ENCODE results near the gene ZNF581.

The ZNF581 gene

GRCh38 chr19:55611300-55611982 is 32.0 kb upstream of the ZNF581 start:
- DNase-seq (ENCODE audit: low spot score) = no peak

- DNase-seq (ENCODE audit: low spot score) = no peak
Observed at GRCh38 chr19:55611983-55612645, 31.3 kb upstream of the ZNF581 start.

- DNase-seq (ENCODE audit: low spot score) = no peak
Observed at GRCh38 chr19:55613396-55613795, 30.1 kb upstream of the ZNF581 start.

GRCh38 chr19:55613930-55614710 is 29.3 kb upstream of the ZNF581 start:
- DNase-seq (ENCODE audit: low spot score) = no peak

GRCh38 chr19:55614711-55615542 is 28.5 kb upstream of the ZNF581 start:
- no peak for DNase-seq (ENCODE audit: low spot score)

- DNase-seq (ENCODE audit: low spot score) = no peak
Observed at GRCh38 chr19:55615543-55616394, 27.7 kb upstream of the ZNF581 start.

- DNase-seq (ENCODE audit: low spot score) = no peak
Observed at GRCh38 chr19:55616395-55616875, 27.0 kb upstream of the ZNF581 start.

- DNase-seq (ENCODE audit: low spot score) = no peak
Observed at GRCh38 chr19:55617426-55617825, 26.0 kb upstream of the ZNF581 start.

GRCh38 chr19:55618426-55618825 is 25.0 kb upstream of the ZNF581 start:
- no peak for DNase-seq (ENCODE audit: low spot score)

GRCh38 chr19:55619286-55619685 is 24.2 kb upstream of the ZNF581 start:
- DNase-seq (ENCODE audit: low spot score) = no peak

- DNase-seq (ENCODE audit: low spot score) = no peak
Observed at GRCh38 chr19:55620410-55621204, 22.8 kb upstream of the ZNF581 start.

- DNase-seq (ENCODE audit: low spot score) = no peak
Observed at GRCh38 chr19:55621205-55621672, 22.2 kb upstream of the ZNF581 start.

- no peak for DNase-seq (ENCODE audit: low spot score)
Observed at GRCh38 chr19:55621673-55622231, 21.7 kb upstream of the ZNF581 start.

GRCh38 chr19:55622242-55622969 is 21.0 kb upstream of the ZNF581 start:
- no peak for DNase-seq (ENCODE audit: low spot score)

- no peak for DNase-seq (ENCODE audit: low spot score)
Observed at GRCh38 chr19:55623130-55623529, 20.3 kb upstream of the ZNF581 start.

GRCh38 chr19:55623561-55623960 is 19.9 kb upstream of the ZNF581 start:
- no peak for DNase-seq (ENCODE audit: low spot score)

GRCh38 chr19:55624109-55625003 is 19.1 kb upstream of the ZNF581 start, which contains the start of gene ZNF784:
TSS of gene ZNF784 (minus strand) at chr19:55624566. CDS start at chr19:55624561, 5 bp downstream.
- peak; percentile 94 for DNase-seq (ENCODE audit: low spot score)

- no peak for DNase-seq (ENCODE audit: low spot score)
Observed at GRCh38 chr19:55625004-55625326, 18.5 kb upstream of the ZNF581 start.
